ENCODE measurements around the gene CWC15.

GRCh38 chr11:94932503-94932902 lies 40.9 kb downstream of the CWC15 start:
- TF ChIP-seq CTCF (IDR thresholded peaks at IDR 0.05) (no peak), POLR2AphosphoS5 (IDR thresholded peaks at IDR 0.05) (no peak), POLR2A (IDR thresholded peaks at IDR 0.05) (no peak)
